NB4 (cell line): ENCODE results near the gene SHC1.

Experiments
- CTCF ChIP-seq: IDR thresholded peaks from one replicate; pipeline ENCODE4 v1.5.1; 2012; ENCODE audit warnings: low read depth, low read length
- MAX ChIP-seq: IDR thresholded peaks from 2 replicates; pipeline ENCODE4 v1.6.1; 2011; ENCODE audit warnings: low read depth, low read length
- MYC ChIP-seq: IDR thresholded peaks from 2 replicates; pipeline ENCODE4 v1.6.1; 2011; ENCODE audit warnings: low read depth, low read length
- POLR2A ChIP-seq: IDR thresholded peaks from 2 replicates; pipeline ENCODE4 v1.6.1; 2011; ENCODE audit warnings: mild to moderate bottlenecking; ENCODE audit not compliant: insufficient read length; ENCODE audit errors: extremely low read depth

- TF ChIP-seq POLR2A, result no peak
- TF ChIP-seq CTCF, result no peak
- no peak for TF ChIP-seq MYC
- no peak for TF ChIP-seq MAX
These were observed 32.1 kb upstream of the SHC1 start, which contains the start of gene ZBTB7B for GRCh38 chr1:155002464-155003226.
